Neural progenitor cell (in vitro differentiated cells): ENCODE results near the gene TMIE. TPM values are rescaled to one million over a fixed set of nuclear protein-coding genes. Genes with fewer than 3 reads are reported as not detected.

ENCODE experiments used
- DNase-seq: peaks from one replicate; pipeline ENCODE4 v3.0.0-alpha.2; 2016; ENCODE audit warnings: low spot score
- H2AFZ ChIP-seq: fragments of 200-600 bp; sonication (generic); replicated peaks from 2 replicates; pipeline ENCODE4 v1.6.1; 2016; ENCODE audit warnings: antibody characterized with exemption
- H3F3A ChIP-seq: fragments of 200-600 bp; sonication (generic); 2 replicates; pipeline ENCODE4 v1.6.1; 2016; ENCODE audit warnings: antibody characterized with exemption, low read depth
- H3K27ac ChIP-seq: fragments of 200-600 bp; sonication (generic); 2 replicates; pipeline ENCODE4 v1.5.1; 2016; ENCODE audit warnings: mild to moderate bottlenecking
- H3K27me3 ChIP-seq: fragments of 200-600 bp; sonication (generic); 2 replicates; pipeline ENCODE4 v1.6.1; 2016; ENCODE audit warnings: mild to moderate bottlenecking, moderate library complexity
- H3K36me3 ChIP-seq: fragments of 200-600 bp; sonication (generic); 2 replicates; pipeline ENCODE4 v1.5.1; 2016
- H3K4me1 ChIP-seq: fragments of 200-600 bp; sonication (generic); 2 replicates; pipeline ENCODE4 v1.6.1; 2016; ENCODE audit warnings: mixed run types
- H3K4me2 ChIP-seq: fragments of 200-600 bp; sonication (generic); 2 replicates; pipeline ENCODE4 v1.6.1; 2016
- H3K4me3 ChIP-seq: fragments of 200-600 bp; sonication (generic); 2 replicates; pipeline ENCODE4 v1.5.1; 2016
- H3K79me2 ChIP-seq: fragments of 200-600 bp; sonication (generic); 2 replicates; pipeline ENCODE4 v1.6.1; 2016; ENCODE audit warnings: low read depth
- H3K9ac ChIP-seq: fragments of 200-600 bp; sonication (generic); 2 replicates; pipeline ENCODE4 v1.6.1; 2016
- H3K9me3 ChIP-seq: fragments of 200-600 bp; sonication (generic); 2 replicates; pipeline ENCODE4 v1.5.1; 2016; ENCODE audit warnings: low read depth
- H4K20me1 ChIP-seq: fragments of 200-600 bp; sonication (generic); 2 replicates; pipeline ENCODE4 v1.6.1; 2016; ENCODE audit warnings: low read depth
- H3K27ac Mint-ChIP-seq: 3 replicates; pipeline ENCODE4 v1.8.0; 2021; ENCODE audit warnings: mixed read lengths
- H3K27me3 Mint-ChIP-seq: 2 replicates; pipeline ENCODE4 v1.8.0; 2022; ENCODE audit warnings: low read depth, mild to moderate bottlenecking, inconsistent platforms, moderate library complexity, mixed read lengths; ENCODE audit not compliant: insufficient read depth
- H3K36me3 Mint-ChIP-seq: 3 replicates; pipeline ENCODE4 v1.8.0; 2021; ENCODE audit warnings: mixed read lengths
- H3K4me1 Mint-ChIP-seq: 3 replicates; pipeline ENCODE4 v1.8.0; 2021; ENCODE audit warnings: mixed read lengths
- H3K4me3 Mint-ChIP-seq: 3 replicates; pipeline ENCODE4 v1.8.0; 2021; ENCODE audit warnings: mild to moderate bottlenecking, moderate library complexity, mixed read lengths
- H3K9me3 Mint-ChIP-seq: 3 replicates; pipeline ENCODE4 v1.8.0; 2020; ENCODE audit warnings: mixed read lengths
- CTCF ChIP-seq: fragments of 200-600 bp; sonication (generic); IDR thresholded peaks from 2 replicates; pipeline ENCODE4 v1.5.1; 2017; ENCODE audit warnings: antibody characterized with exemption, mild to moderate bottlenecking
- EZH2 ChIP-seq: fragments of 200-600 bp; sonication (generic); IDR thresholded peaks from 2 replicates; pipeline ENCODE4 v1.6.1; 2017; ENCODE audit warnings: antibody characterized with exemption, mild to moderate bottlenecking, moderate library complexity
- EZH2phosphoT487 ChIP-seq: fragments of 200-600 bp; sonication (generic); IDR thresholded peaks from 2 replicates; pipeline ENCODE4 v1.6.1; 2017; ENCODE audit warnings: antibody characterized with exemption
- total RNA-seq: library from RNA; depleted of rRNA; stranded (reverse); fragments of >200 nt; gene quantifications from 2 replicates; pipeline ENCODE4 v1.2.3, GENCODE V29; 2015; ENCODE audit warnings: low replicate concordance

Gene TMIE
- not detected in 2 replicates for total RNA-seq

GRCh38 chr3:46701181-46701939, at the start of gene TMIE:
TMIE (plus strand) TSS chr3:46701392; CDS start chr3:46701488, 96 bp downstream.
- no peak within 1 kb of the TSS for H3K9ac ChIP-seq
- TF ChIP-seq EZH2 = peak; percentile 39
- no peak for TF ChIP-seq CTCF
- peak; percentile 17 for TF ChIP-seq EZH2phosphoT487
- H3K36me3 ChIP-seq = no peaks in the 10 kb centered on the region
- peaks cover 3% of the 10 kb centered on the region for H4K20me1 ChIP-seq
- H2AFZ ChIP-seq = peak within 1 kb of the TSS; percentile 6
- H3K4me3 ChIP-seq = peak within 1 kb of the TSS; percentile 49
- H3K4me3 Mint-ChIP-seq = peak within 1 kb of the TSS; percentile 74
- peaks cover 12% of the 10 kb centered on the region for H3K27me3 Mint-ChIP-seq
- no peaks in the 10 kb centered on the region for H3K79me2 ChIP-seq
- no peak within 1 kb of the TSS for H3K27ac ChIP-seq
- no peaks in the 10 kb centered on the region for H3K9me3 ChIP-seq
- H3K27me3 ChIP-seq = peaks cover 45% of the 10 kb centered on the region
- no peaks in the 10 kb centered on the region for H3F3A ChIP-seq
- peaks cover 30% of the 10 kb centered on the region for H3K4me1 Mint-ChIP-seq
- no peaks in the 10 kb centered on the region for H3K9me3 Mint-ChIP-seq
- H3K4me1 ChIP-seq = peaks cover 4% of the 10 kb centered on the region
- no peaks in the 10 kb centered on the region for H3K36me3 Mint-ChIP-seq
- H3K27ac Mint-ChIP-seq = peak within 1 kb of the TSS; percentile 55
- H3K4me2 ChIP-seq = peak within 1 kb of the TSS; percentile 76
- peak; percentile 65 for DNase-seq

- Mint-ChIP-seq H3K36me3 (no peaks in the 10 kb centered on the region), H3K27ac (no peak overlapping the region), H3K4me1 (peaks cover 17% of the 10 kb centered on the region), H3K4me3 (no peak overlapping the region), H3K9me3 (peaks cover 12% of the 10 kb centered on the region), H3K27me3 (peaks cover 3% of the 10 kb centered on the region)
- Histone ChIP-seq H3F3A (peaks cover 11% of the 10 kb centered on the region), H4K20me1 (no peaks in the 10 kb centered on the region), H3K27ac (no peak overlapping the region), H3K79me2 (no peaks in the 10 kb centered on the region), H3K4me3 (no peak overlapping the region), H3K9me3 (no peaks in the 10 kb centered on the region), H3K9ac (no peak overlapping the region), H3K36me3 (no peaks in the 10 kb centered on the region), H3K4me1 (peaks cover 27% of the 10 kb centered on the region), H3K4me2 (no peak overlapping the region), H2AFZ (no peak overlapping the region), H3K27me3 (no peaks in the 10 kb centered on the region)
- TF ChIP-seq EZH2phosphoT487 = no peak
- TF ChIP-seq CTCF = no peak
- TF ChIP-seq EZH2 = no peak
- DNase-seq = no peak
These were observed 45.9 kb upstream of the TMIE start for GRCh38 chr3:46655271-46655670.

- Histone ChIP-seq H3K9ac (no peak overlapping the region), H3K9me3 (no peaks in the 10 kb centered on the region), H4K20me1 (no peaks in the 10 kb centered on the region), H3K27ac (no peak overlapping the region), H3K79me2 (no peaks in the 10 kb centered on the region), H2AFZ (no peak overlapping the region), H3K27me3 (no peaks in the 10 kb centered on the region), H3K4me1 (peaks cover 40% of the 10 kb centered on the region), H3K4me2 (no peak overlapping the region), H3K36me3 (no peaks in the 10 kb centered on the region), H3F3A (peaks cover 11% of the 10 kb centered on the region), H3K4me3 (no peak overlapping the region)
- Mint-ChIP-seq H3K27me3 (peaks cover 9% of the 10 kb centered on the region), H3K27ac (no peak overlapping the region), H3K9me3 (peaks cover 6% of the 10 kb centered on the region), H3K4me1 (peaks cover 33% of the 10 kb centered on the region), H3K4me3 (no peak overlapping the region), H3K36me3 (no peaks in the 10 kb centered on the region)
- TF ChIP-seq EZH2phosphoT487 (no peak), CTCF (no peak), EZH2 (no peak)
- no peak for DNase-seq
These were observed 44.2 kb upstream of the TMIE start for GRCh38 chr3:46656778-46657556.
